CD4-positive, alpha-beta T cell treated with Interleukin-2 at 100 ng/mL for 4 hours (primary cell): ENCODE results near the gene OR6P1.

Experiments used
- DNase-seq: peaks from one replicate; pipeline ENCODE4 v3.0.0-alpha.2; 2020; ENCODE audit warnings: low spot score

The OR6P1 gene, protein sequence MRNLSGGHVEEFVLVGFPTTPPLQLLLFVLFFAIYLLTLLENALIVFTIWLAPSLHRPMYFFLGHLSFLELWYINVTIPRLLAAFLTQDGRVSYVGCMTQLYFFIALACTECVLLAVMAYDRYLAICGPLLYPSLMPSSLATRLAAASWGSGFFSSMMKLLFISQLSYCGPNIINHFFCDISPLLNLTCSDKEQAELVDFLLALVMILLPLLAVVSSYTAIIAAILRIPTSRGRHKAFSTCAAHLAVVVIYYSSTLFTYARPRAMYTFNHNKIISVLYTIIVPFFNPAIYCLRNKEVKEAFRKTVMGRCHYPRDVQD

DNA sequence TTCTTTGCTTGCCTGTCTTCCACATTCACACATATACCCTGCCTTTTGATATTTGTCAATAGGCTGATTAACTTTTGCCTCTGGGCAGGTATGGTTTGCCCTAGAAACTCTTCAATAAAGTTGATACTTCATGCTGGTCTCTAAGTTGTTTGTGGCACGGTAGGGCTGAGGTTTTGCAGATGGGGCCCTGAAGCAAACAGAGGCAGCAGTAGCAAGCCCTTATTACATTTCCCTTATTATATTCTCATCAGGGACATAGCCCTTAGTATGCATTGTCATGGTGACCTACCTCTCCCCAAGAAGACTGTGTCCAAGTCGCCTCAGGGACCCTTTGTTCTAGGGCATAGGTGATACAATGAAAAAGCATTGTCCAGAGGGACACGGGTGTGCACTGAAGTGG lies at the start of gene OR6P1:
Gene OR6P1 (minus strand): TSS at position 101 of the 400 bp plus-strand sequence. CDS start 6,976 bp downstream, outside the sequence.
- no peak for DNase-seq

GRCh38 chr1:158613764-158614163 lies 43.4 kb upstream of the OR6P1 start:
- no peak for DNase-seq

GRCh38 chr1:158611916-158612315 lies 41.5 kb upstream of the OR6P1 start:
- no peak for DNase-seq

- DNase-seq, result no peak
These were observed 36.9 kb upstream of the OR6P1 start for GRCh38 chr1:158607296-158607695.

DNA sequence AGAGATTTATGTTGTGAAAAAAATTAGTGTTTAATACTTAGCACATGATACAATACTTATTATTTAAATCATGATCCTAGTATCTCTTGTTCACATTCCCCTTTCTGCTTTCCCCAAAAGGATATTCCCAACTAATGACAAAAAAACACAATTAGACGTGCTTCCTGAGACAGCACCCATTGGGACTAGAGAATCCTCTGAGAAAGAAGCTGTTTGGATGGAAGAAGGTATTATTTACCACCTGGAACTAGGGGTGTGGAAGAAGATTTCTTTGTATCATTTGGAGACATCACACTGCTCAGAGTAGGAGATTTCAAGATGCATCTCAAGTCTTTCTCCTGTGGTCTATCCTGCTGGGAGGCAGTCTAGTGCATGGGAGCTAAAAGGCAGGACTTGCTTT lies 34.6 kb upstream of the OR6P1 start, which contains the start of gene OR10Z1:
Gene OR10Z1 (plus strand): TSS at position 301 of the 400 bp plus-strand sequence. CDS start 1,171 bp downstream, outside the sequence.
- DNase-seq, result no peak

- no peak for DNase-seq
These were observed 30.4 kb upstream of the OR6P1 start for GRCh38 chr1:158600735-158601134.

DNA sequence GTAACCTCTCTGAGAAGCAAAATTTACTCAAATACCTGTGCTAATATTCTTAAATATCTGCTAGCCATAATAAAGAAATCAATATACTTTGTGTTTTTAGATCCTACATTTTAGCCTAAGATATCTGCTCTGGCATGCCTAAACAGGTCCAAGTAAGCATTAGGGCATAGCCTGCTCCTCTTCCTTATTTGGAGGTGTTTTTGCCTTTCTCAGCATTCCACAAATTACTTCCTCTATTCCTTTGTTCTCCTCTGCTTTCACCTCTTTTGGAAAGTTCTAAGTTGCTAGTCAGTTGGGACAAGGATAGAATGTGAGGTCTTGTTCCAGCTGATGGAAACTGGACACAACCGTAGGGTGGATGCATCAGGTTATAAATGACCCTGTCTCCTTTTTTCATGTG lies 16.6 kb upstream of the OR6P1 start:
- DNase-seq, result no peak

- no peak for DNase-seq
These were observed 13.6 kb upstream of the OR6P1 start for GRCh38 chr1:158583962-158584361.

- no peak for DNase-seq
These were observed 9.4 kb upstream of the OR6P1 start, which contains the start of gene OR10X1 for GRCh38 chr1:158579733-158580132. OR10X1 (minus strand) TSS chr1:158579899; CDS start chr1:158579899, 0 bp downstream.

DNA sequence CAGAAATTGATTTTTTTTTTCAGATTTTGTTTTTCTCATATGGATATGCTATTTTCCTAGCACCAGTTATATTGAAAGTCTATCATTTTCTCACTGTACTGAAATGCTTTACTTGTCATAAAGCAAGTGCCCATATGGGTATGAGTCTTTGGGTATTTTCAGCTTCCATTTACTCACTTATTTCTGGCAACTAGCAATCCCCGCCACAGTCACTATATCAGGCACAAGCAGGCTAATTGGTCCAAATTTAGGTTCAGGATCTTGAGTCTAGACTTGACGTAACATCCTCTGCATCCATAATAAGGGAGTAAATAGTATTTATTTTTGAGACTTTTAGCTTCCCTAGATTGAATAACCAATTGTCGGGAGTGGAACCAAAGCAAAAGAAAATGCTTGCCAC lies 7.2 kb upstream of the OR6P1 start:
- no peak for DNase-seq

- DNase-seq, result no peak
These were observed 1.8 kb upstream of the OR6P1 start for GRCh38 chr1:158572226-158572625.

- no peak for DNase-seq
These were observed 5.8 kb downstream of the OR6P1 start for GRCh38 chr1:158564608-158565007.

GRCh38 chr1:158563853-158564252 lies 6.5 kb downstream of the OR6P1 start:
- DNase-seq, result no peak

- DNase-seq, result no peak
These were observed 10.7 kb downstream of the OR6P1 start for GRCh38 chr1:158559696-158560095.

GRCh38 chr1:158554352-158554751 lies 16.0 kb downstream of the OR6P1 start, which contains the start of gene OR6Y1:
OR6Y1 (minus strand) TSS chr1:158554405; CDS start chr1:158548105, 6,300 bp downstream.
- DNase-seq, result no peak

- no peak for DNase-seq
These were observed 18.1 kb downstream of the OR6P1 start for GRCh38 chr1:158552296-158552695.

DNA sequence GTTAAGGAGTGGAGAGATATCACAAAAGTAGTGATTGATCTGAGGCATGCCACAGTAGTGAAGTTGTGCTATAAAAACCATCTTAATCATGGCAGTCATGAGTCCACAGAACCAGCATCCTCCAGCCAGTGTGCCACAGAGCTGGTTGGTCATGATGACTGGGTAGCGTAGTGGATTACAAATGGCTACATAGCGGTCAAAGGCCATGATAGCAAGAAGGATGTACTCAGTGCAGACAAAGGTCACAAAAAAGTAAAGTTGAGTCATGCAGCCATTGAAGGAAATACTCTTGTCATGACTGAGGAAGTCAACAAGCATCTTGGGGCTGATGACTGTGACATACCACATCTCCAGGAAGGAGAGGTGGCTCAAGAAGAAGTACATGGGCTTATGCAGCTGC lies 22.8 kb downstream of the OR6P1 start:
- no peak for DNase-seq

- DNase-seq, result no peak
These were observed 32.8 kb downstream of the OR6P1 start for GRCh38 chr1:158537609-158538008.

- no peak for DNase-seq
These were observed 35.9 kb downstream of the OR6P1 start for GRCh38 chr1:158534496-158534895.

GRCh38 chr1:158527190-158527815 lies 43.1 kb downstream of the OR6P1 start:
- peak; percentile 6 for DNase-seq

DNA sequence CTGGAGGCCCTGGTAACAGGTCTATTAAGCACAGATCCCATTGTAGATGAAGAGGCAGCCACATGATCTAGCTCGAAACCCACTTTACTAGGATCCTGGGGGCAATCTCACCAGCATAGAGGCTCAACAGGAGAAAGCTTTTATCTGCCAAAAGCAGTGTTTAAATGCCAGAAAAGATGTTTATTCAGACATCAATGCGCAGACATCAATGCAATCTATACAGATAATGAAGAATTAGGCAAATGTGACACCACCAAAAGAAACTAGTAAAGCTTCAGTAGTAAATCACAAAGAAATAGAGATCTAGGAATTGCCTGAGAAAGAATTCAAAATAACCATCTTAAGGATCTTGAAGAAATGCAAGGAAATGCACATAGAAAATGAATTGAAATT lies 48.7 kb downstream of the OR6P1 start:
- no peak for DNase-seq

- no peak for DNase-seq
These were observed 49.3 kb downstream of the OR6P1 start for GRCh38 chr1:158520955-158521665.

DNA sequence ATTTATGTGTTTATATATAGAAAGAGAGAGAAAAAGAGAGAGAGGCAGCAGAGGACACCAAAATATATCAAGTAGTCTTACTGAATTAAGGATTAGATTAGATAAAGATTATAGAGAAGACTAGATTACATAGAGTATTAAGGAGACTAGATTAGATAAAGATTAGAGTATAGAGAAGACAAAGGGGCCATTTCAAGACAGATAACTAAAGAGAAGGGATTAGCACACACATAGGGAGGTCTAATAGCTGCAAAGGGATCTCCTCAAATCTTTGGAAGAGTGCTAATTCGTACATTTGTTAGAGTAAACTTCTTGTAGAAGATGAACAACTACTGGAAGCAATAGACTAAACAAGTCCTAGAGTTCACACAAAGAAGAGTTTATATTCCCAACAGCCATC lies 50.4 kb downstream of the OR6P1 start:
- DNase-seq, result no peak
